GM18498 (cell line): ENCODE results near the gene HARS2.
"Not testable (repeated sequence)": the region's sequence is repeated elsewhere in the genome, so short reads cannot be mapped to it uniquely, and the experiment has no call there.

Source experiments
- ATAC-seq: cut with Tn5 transposase; IDR thresholded peaks from one replicate; pipeline ENCODE4 v1.9.1; 2021; ENCODE audit warnings: mild to moderate bottlenecking, moderate library complexity; ENCODE audit not compliant: unreplicated experiment

The HARS2 gene

GRCh38 chr5:140690941-140691924, at the start of gene HARS2, which contains the start of gene HARS1:
HARS2 (plus strand) TSS chr5:140691455; CDS start chr5:140691649, 194 bp downstream.
HARS1 (minus strand) TSS chr5:140691370; CDS start chr5:140691304, 66 bp downstream.
- ATAC-seq: peak; percentile 97

GRCh38 chr5:140641716-140642115, 49.5 kb upstream of the HARS2 start:
- no peak for ATAC-seq

GRCh38 chr5:140642718-140643117, 48.5 kb upstream of the HARS2 start:
- ATAC-seq: no peak

- ATAC-seq: no peak
Observed at GRCh38 chr5:140647042-140647419, 44.2 kb upstream of the HARS2 start.

GRCh38 chr5:140658870-140659269, 32.4 kb upstream of the HARS2 start:
- no peak for ATAC-seq

GRCh38 chr5:140660371-140660770, 30.9 kb upstream of the HARS2 start:
- ATAC-seq: not testable (repeated sequence)

GRCh38 chr5:140664030-140664358, 27.3 kb upstream of the HARS2 start:
- ATAC-seq: no peak

- peak; percentile 98 for ATAC-seq
Observed at GRCh38 chr5:140664359-140665119, 26.7 kb upstream of the HARS2 start, which contains the start of gene WDR55. WDR55 (plus strand) TSS chr5:140664904; CDS start chr5:140664913, 9 bp downstream.

- not testable (repeated sequence) for ATAC-seq
Observed at GRCh38 chr5:140671035-140671434, 20.2 kb upstream of the HARS2 start.

- no peak for ATAC-seq
Observed at GRCh38 chr5:140671472-140672125, 19.7 kb upstream of the HARS2 start.

- no peak for ATAC-seq
Observed at GRCh38 chr5:140672455-140673186, 18.6 kb upstream of the HARS2 start.

GRCh38 chr5:140673187-140673976, 17.9 kb upstream of the HARS2 start, which contains the start of gene DND1:
DND1 (minus strand) TSS chr5:140673576; CDS start chr5:140673542, 34 bp downstream.
- ATAC-seq: no peak

GRCh38 chr5:140674211-140674610, 17.0 kb upstream of the HARS2 start:
- ATAC-seq: no peak

- ATAC-seq: no peak
Observed at GRCh38 chr5:140674629-140675028, 16.6 kb upstream of the HARS2 start.

- ATAC-seq: peak; percentile 77
Observed at GRCh38 chr5:140677947-140678346, 13.3 kb upstream of the HARS2 start.

GRCh38 chr5:140678993-140679392, 12.3 kb upstream of the HARS2 start:
- ATAC-seq: no peak

- ATAC-seq: peak; percentile 5
Observed at GRCh38 chr5:140690376-140690932, 801 bp upstream of the HARS2 start.

- no peak for ATAC-seq
Observed at GRCh38 chr5:140694276-140694675, 3.0 kb downstream of the HARS2 start.

GRCh38 chr5:140696891-140697492, 5.7 kb downstream of the HARS2 start:
- no peak for ATAC-seq
